GM18511 (cell line): ENCODE data around the gene RRAS.
"Not testable (repeated sequence)": the region's sequence is repeated elsewhere in the genome, so short reads cannot be mapped to it uniquely, and the experiment has no call there.

Experiments used
- ATAC-seq: cut with Tn5 transposase; IDR thresholded peaks from one replicate; pipeline ENCODE4 v1.9.1; 2021; ENCODE audit warnings: mild to moderate bottlenecking, moderate library complexity; ENCODE audit not compliant: unreplicated experiment

Gene RRAS

GRCh38 chr19:49633273-49633672 lies 6.7 kb downstream of the RRAS start:
- not testable (repeated sequence) for ATAC-seq

DNA sequence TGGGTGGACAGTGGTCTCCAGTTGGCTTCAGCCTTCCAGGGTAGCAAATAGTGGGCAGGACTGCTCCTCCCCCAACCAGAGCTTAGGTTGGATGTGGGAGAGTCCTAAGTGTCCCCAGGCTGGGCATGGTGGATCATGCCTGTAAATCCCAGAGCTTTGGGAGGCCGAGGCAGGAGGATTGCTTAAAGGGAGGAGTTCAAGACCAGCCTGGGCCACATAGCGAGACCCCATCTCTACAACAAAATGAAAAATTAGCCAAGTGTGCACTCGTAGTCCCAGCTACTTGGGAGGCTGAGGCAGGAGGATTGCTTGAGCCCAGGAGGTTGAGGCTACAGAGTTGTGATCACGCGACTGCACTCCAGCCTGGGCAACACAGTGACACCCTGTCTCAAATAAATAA lies 7.4 kb downstream of the RRAS start:
- no peak for ATAC-seq

- no peak for ATAC-seq
Observed at GRCh38 chr19:49631610-49632192, 8.2 kb downstream of the RRAS start.

DNA sequence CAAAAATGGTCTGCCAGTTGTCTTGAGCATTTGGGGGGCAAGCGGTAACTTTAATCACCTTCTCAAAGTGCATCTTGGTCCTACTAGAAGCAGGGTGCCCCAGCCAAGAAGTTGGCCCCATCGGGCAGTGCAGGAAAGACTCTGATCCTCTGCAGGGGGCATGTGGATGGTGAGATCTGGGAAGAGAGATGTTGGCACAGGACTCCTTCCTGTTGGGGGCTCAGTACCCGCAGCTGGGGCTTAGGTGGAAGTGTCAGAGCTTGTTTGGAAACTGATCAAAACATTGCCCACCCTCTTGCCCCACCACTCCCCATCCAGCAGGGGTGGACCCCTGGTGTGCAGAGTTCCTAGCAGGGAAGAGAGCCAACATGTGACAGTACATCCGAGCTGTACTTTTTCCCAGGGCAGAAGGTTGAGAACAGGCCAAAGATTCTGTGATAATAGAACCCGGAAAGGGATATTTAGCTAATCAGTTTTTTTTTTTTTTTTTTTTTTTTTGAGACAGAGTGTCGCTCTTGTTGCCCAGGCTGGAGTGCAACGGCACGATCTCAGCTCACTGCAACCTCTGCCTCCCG lies 8.8 kb downstream of the RRAS start:
- no peak for ATAC-seq

- no peak for ATAC-seq
Observed at GRCh38 chr19:49629659-49630058, 10.3 kb downstream of the RRAS start.

- ATAC-seq = no peak
Observed at GRCh38 chr19:49626226-49626625, 13.7 kb downstream of the RRAS start.

- no peak for ATAC-seq
Observed at GRCh38 chr19:49624967-49625910, 14.7 kb downstream of the RRAS start.

- not testable (repeated sequence) for ATAC-seq
Observed at GRCh38 chr19:49617860-49618259, 22.1 kb downstream of the RRAS start.

DNA sequence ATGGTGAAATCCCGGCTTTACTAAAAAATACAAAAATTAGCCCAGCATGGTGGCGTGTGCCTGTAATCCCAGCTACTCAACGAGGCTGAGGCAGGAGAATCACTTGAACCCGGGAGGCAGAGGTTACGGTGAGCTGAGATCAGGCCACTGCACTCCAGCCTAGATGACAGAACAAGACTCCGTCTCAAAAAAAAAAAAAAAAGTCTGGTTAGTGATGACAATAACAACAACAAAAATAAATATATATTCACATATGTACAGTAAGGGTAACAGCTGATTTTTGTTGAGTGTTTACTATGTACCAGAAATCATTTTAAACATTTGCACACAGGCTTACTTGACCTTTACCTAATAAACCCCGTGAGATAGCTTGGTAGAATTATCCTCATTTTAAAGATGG lies 23.0 kb downstream of the RRAS start:
- ATAC-seq = no peak

- no peak for ATAC-seq
Observed at GRCh38 chr19:49616532-49616931, 23.4 kb downstream of the RRAS start.

GRCh38 chr19:49615861-49616260 lies 24.1 kb downstream of the RRAS start:
- ATAC-seq = no peak

DNA sequence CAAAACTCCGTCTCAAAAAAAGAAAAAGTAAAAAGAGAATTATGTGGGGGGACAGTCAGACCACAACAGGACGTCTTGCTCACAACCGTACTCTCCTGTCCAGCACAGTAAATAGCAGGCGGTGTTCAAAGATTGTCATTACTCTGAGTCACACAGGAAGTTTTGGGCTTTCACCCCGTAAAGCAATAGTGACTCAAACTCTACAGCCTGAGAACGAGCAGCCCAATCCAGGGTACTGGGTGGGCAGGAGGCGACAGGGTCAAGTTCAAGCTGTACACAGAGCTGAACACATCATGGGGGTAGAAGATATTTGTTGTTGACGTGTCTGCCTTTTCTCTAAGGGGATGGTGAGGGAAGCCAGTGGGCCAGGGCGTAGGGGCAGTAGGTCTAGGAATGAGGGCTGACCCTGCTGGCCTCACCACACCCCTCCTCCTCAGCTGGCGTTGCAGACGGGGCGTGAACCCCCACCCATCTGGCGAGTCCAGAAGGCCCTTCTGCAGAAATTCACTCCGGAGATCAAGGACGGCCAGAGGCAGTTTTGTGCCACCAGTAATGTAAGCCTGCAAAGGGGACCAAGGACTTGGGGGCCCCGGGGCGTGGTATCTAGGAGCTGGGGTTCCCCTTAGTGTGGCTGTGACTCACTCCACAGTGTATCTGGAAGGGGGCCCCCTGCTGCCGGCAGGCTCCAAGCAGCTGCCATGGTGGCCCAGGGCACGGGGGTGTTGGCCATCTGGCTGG lies 25.7 kb downstream of the RRAS start:
- no peak for ATAC-seq

GRCh38 chr19:49613374-49613773 lies 26.6 kb downstream of the RRAS start:
- ATAC-seq = no peak

DNA sequence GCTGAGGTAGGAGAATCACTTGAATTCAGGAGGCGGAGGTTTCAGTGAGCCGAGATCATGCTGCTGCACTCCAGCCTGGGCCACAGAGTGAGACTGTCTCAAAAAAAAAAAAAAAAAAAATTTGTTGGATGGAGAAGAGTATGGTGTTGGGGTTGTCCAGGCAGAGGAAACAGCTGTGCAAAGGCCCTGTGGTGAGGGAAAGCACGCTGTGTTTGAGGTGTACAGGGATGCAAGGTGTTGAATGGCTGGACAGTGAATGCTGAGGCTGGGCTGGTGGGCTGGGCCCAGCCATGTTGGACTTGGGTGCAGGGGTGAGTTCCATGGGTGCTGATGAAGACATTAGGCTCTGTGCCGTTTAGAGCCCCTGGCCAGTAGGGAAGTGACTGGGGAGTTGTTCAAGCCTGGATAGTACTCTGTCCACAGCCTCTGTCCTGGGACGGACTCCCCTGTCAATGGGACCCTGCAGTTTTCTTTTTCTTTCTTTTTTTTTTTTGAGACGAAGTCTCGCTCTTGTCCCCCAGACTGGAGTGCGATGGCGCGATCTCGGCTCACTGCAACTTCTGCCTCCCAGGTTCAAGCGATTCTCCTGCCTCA lies 30.3 kb downstream of the RRAS start:
- ATAC-seq = no peak

DNA sequence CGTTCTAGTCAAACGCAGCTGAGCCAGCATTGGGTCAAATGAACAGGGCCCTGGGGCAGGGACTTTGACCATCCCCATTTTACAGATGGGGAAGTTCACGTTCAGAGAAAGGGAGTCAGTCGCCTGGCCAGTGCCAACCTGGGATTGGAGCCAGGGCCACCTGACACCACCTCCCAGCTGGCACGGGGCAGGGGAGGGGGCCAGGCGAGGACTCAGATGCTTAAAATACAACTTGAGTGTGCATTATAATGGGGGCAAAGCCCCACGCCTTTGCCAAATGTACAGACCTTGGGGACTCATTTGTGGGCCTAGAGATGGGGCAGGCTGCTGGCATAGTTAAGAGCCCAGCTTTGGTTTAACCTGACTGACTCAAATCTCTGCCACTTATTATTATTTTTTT lies 34.3 kb downstream of the RRAS start:
- ATAC-seq = no peak

- ATAC-seq = no peak
Observed at GRCh38 chr19:49602806-49603205, 37.1 kb downstream of the RRAS start.

- no peak for ATAC-seq
Observed at GRCh38 chr19:49601482-49602038, 38.4 kb downstream of the RRAS start.

- ATAC-seq = no peak
Observed at GRCh38 chr19:49599378-49600295, 40.3 kb downstream of the RRAS start.

GRCh38 chr19:49597703-49597974 lies 42.3 kb downstream of the RRAS start:
- ATAC-seq = no peak
